Liver (tissue), 3 donors: ENCODE data around the gene PRSS16.

Experiments used
- CTCF ChIP-seq: fragments of 150-350 bp; IDR thresholded peaks from 2 replicates; pipeline ENCODE4 v1.5.1; 2017; ENCODE audit warnings: improper control_type of control experiment, low read depth, low read length; ENCODE audit not compliant: missing input control
- EGR1 ChIP-seq, 2 donors: IDR thresholded peaks; 2 replicates each; pipeline ENCODE4 v1.6.1; 2016 to 2018; ENCODE audit warnings: antibody characterized with exemption in 2 of 2, low read depth in 2 of 2
- donor health status: healthy.
- donor health status: healthy.

- no peak for TF ChIP-seq CTCF
- TF ChIP-seq EGR1 (IDR thresholded peaks at IDR 0.05; ENCODE audit: low read depth in 2 of 2) = no peak
These were observed 30.6 kb upstream of the PRSS16 start for GRCh38 chr6:27216874-27217273.
